Endodermal cell (in vitro differentiated cells): Measurements from ENCODE around the gene LY6G6D. TPM values are rescaled to one million over a fixed set of nuclear protein-coding genes. Genes with fewer than 3 reads are reported as not detected.

Experiments used
- DNase-seq: peaks from one replicate; pipeline ENCODE4 v3.0.0-alpha.2; 2017
- H3K27ac ChIP-seq: 2 replicates; pipeline ENCODE4 v1.5.1; 2013; ENCODE audit warnings: mild to moderate bottlenecking, low read depth, low read length, moderate library complexity
- H3K27me3 ChIP-seq: 2 replicates; pipeline ENCODE4 v1.6.1; 2013; ENCODE audit warnings: mild to moderate bottlenecking, low read length, moderate library complexity; ENCODE audit not compliant: insufficient read depth, control insufficient read depth, poor library complexity, severe bottlenecking
- H3K36me3 ChIP-seq: 2 replicates; pipeline ENCODE4 v1.7.0; 2013; ENCODE audit warnings: mild to moderate bottlenecking, low read length, moderate library complexity; ENCODE audit not compliant: control insufficient read depth, insufficient read depth
- H3K4me1 ChIP-seq: one replicate; pipeline ENCODE4 v1.7.0; 2013; ENCODE audit warnings: low read length; ENCODE audit not compliant: control insufficient read depth, insufficient read depth
- H3K4me3 ChIP-seq: 2 replicates; pipeline ENCODE4 v1.5.1; 2013; ENCODE audit warnings: mild to moderate bottlenecking, low read length, moderate library complexity
- H3K9ac ChIP-seq: 2 replicates; pipeline ENCODE4 v1.6.1; 2013; ENCODE audit warnings: mild to moderate bottlenecking, low read length, moderate library complexity; ENCODE audit not compliant: poor library complexity, severe bottlenecking; ENCODE audit errors: extremely low read depth
- H3K9me3 ChIP-seq: 2 replicates; pipeline ENCODE4 v1.6.1; 2013; ENCODE audit warnings: mild to moderate bottlenecking, low read length, moderate library complexity; ENCODE audit not compliant: control insufficient read depth
- H3K27ac Mint-ChIP-seq: 2 replicates; pipeline ENCODE4 v1.8.0; 2020; ENCODE audit warnings: mixed read lengths
- H3K27me3 Mint-ChIP-seq: 2 replicates; pipeline ENCODE4 v1.8.0; 2021; ENCODE audit warnings: mild to moderate bottlenecking, mixed read lengths; ENCODE audit not compliant: insufficient read depth
- H3K36me3 Mint-ChIP-seq: 2 replicates; pipeline ENCODE4 v1.8.0; 2020; ENCODE audit warnings: low read depth, mixed read lengths
- H3K4me1 Mint-ChIP-seq: 2 replicates; pipeline ENCODE4 v1.8.0; 2020; ENCODE audit warnings: mixed read lengths
- H3K4me3 Mint-ChIP-seq: 2 replicates; pipeline ENCODE4 v1.8.0; 2020; ENCODE audit warnings: mild to moderate bottlenecking, moderate library complexity, mixed read lengths
- H3K9me3 Mint-ChIP-seq: 2 replicates; pipeline ENCODE4 v1.8.0; 2020; ENCODE audit warnings: mild to moderate bottlenecking, mixed read lengths
- WGBS, 2 experiments: methylation state at CpG; one replicate each; pipeline versions ENCODE4 v1.1.5 to v1.1.7; 2013; ENCODE audit warnings: missing lambda C conversion rate in 2 of 2, mixed read lengths in 1 of 2; ENCODE audit not compliant: insufficient coverage in 1 of 2, insufficient read length in 1 of 2; 5-methylcytosine and 5-hydroxymethylcytosine counted together
- total RNA-seq, 2 donors: library from RNA; stranded (reverse); fragmentation: NEBNext Ultra II Directional in 1 of 2; extraction: Animal tissue kit (Norgen Biotek cat#: 25700) in 1 of 2; gene quantifications; 2 replicates in 1 of 2; 3 replicates in 1 of 2; pipeline ENCODE4 v1.2.1, GENCODE V29; 2021
- TF ChIP-seq, protein P1 (sequence below): fragments of 200-600 bp; sonication (generic); conservative IDR thresholded peaks from 2 replicates; pipeline ENCODE4 v1.5.0; 2021; ENCODE audit warnings: antibody characterized with exemption, mild to moderate bottlenecking

Gene LY6G6D
- total RNA-seq, 2 donors from 2014 or later = not detected

GRCh38 chr6:31723980-31724691, 9.0 kb downstream of the LY6G6D start:
- Mint-ChIP-seq H3K27me3 (no peaks in the 10 kb centered on the region), H3K9me3 (no peaks in the 10 kb centered on the region), H3K36me3 (peaks cover 34% of the 10 kb centered on the region), H3K4me3 (no peak overlapping the region), H3K4me1 (no peaks in the 10 kb centered on the region), H3K27ac (no peak overlapping the region)
- no peak overlapping the region for H3K9ac ChIP-seq
- DNase-seq = no peak
- no peaks in the 10 kb centered on the region for H3K4me1 ChIP-seq
- TF ChIP-seq, protein P1, sequence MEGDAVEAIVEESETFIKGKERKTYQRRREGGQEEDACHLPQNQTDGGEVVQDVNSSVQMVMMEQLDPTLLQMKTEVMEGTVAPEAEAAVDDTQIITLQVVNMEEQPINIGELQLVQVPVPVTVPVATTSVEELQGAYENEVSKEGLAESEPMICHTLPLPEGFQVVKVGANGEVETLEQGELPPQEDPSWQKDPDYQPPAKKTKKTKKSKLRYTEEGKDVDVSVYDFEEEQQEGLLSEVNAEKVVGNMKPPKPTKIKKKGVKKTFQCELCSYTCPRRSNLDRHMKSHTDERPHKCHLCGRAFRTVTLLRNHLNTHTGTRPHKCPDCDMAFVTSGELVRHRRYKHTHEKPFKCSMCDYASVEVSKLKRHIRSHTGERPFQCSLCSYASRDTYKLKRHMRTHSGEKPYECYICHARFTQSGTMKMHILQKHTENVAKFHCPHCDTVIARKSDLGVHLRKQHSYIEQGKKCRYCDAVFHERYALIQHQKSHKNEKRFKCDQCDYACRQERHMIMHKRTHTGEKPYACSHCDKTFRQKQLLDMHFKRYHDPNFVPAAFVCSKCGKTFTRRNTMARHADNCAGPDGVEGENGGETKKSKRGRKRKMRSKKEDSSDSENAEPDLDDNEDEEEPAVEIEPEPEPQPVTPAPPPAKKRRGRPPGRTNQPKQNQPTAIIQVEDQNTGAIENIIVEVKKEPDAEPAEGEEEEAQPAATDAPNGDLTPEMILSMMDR = no peak
- no peak overlapping the region for H3K27ac ChIP-seq
- no peaks in the 10 kb centered on the region for H3K27me3 ChIP-seq
- H3K9me3 ChIP-seq = no peaks in the 10 kb centered on the region
- WGBS, 2 experiments = 95 to 96% methylated on average over 14 to 25 of the region's 25 CpGs
- H3K36me3 ChIP-seq = peaks cover 35% of the 10 kb centered on the region
- H3K4me3 ChIP-seq = no peak overlapping the region

GRCh38 chr6:31725502-31726350, 10.6 kb downstream of the LY6G6D start:
- no peak overlapping the region for H3K4me3 ChIP-seq

GRCh38 chr6:31727034-31727716, 12.0 kb downstream of the LY6G6D start:
- no peaks in the 10 kb centered on the region for H3K4me1 ChIP-seq
- no peak overlapping the region for H3K27ac ChIP-seq
- 93 to 95% methylated on average over 6 to 7 of the region's 7 CpGs for WGBS, 2 experiments
- peaks cover 8% of the 10 kb centered on the region for H3K4me1 Mint-ChIP-seq
- no peaks in the 10 kb centered on the region for H3K9me3 Mint-ChIP-seq
- H3K27ac Mint-ChIP-seq = no peak overlapping the region
- H3K36me3 ChIP-seq = peaks cover 53% of the 10 kb centered on the region
- DNase-seq = no peak
- peaks cover 47% of the 10 kb centered on the region for H3K36me3 Mint-ChIP-seq
- H3K27me3 ChIP-seq = no peaks in the 10 kb centered on the region
- TF ChIP-seq, protein P1 = no peak
- H3K27me3 Mint-ChIP-seq = no peaks in the 10 kb centered on the region
- no peaks in the 10 kb centered on the region for H3K9me3 ChIP-seq
- H3K9ac ChIP-seq = no peak overlapping the region
- H3K4me3 ChIP-seq = no peak overlapping the region
- H3K4me3 Mint-ChIP-seq = peak overlapping the region; percentile 37

More at GRCh38 chr6:31725502-31726350, 10.6 kb downstream of the LY6G6D start:
- Histone ChIP-seq H3K4me1 (no peaks in the 10 kb centered on the region), H3K27me3 (no peaks in the 10 kb centered on the region), H3K27ac (no peak overlapping the region), H3K36me3 (peaks cover 39% of the 10 kb centered on the region), H3K9me3 (no peaks in the 10 kb centered on the region), H3K9ac (no peak overlapping the region)
- no peak for DNase-seq
- peaks cover 6% of the 10 kb centered on the region for H3K4me1 Mint-ChIP-seq
- no peak overlapping the region for H3K4me3 Mint-ChIP-seq
- no peak overlapping the region for H3K27ac Mint-ChIP-seq
- TF ChIP-seq, protein P1 = no peak
- 96 to 97% methylated on average over 11 to 12 of the region's 12 CpGs for WGBS, 2 experiments
- H3K27me3 Mint-ChIP-seq = no peaks in the 10 kb centered on the region
- H3K36me3 Mint-ChIP-seq = peaks cover 39% of the 10 kb centered on the region
- no peaks in the 10 kb centered on the region for H3K9me3 Mint-ChIP-seq
